ENCODE data around the gene BTG1.

The BTG1 gene, protein sequence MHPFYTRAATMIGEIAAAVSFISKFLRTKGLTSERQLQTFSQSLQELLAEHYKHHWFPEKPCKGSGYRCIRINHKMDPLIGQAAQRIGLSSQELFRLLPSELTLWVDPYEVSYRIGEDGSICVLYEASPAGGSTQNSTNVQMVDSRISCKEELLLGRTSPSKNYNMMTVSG

DNA sequence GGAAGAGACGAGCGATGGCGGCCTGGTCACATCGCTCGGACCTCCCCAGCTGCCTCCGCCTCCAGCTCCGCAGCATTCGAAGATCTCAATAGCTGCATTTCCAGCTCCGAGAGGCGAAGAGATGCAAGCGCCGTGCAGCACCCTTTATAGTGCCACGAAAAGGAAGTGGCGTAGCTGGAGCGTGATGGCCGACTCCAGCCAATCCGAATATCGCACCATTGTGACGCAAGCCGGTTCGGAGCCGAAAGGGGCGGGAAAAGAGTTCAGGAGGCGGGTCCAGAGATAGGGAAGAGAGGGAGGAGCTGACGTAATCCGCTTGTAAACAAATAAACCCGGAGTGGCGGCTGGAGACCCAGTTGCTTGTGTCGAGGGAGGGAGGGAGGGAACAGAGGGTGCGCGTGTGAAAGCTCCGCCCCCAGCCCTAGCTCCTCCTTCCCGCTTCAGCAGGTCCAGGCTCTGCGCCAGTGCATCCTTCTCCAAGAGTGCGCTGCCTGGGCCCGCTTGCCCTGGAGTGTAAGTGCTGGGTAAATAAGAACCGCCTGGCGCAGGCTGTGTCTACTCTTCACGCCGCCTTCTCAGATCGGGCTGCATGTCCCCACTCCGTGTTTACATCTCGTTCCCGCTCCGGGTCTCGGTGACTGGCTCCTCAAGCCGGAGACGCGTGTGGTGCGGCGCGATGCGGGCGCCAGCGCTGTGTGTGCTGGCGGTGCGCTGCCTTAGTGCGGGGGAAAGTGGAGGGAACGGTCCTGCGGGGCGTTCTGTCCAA, at the start of gene BTG1:
TSS of gene BTG1 (minus strand) at position 116 of the 766 bp plus-strand sequence. CDS start 311 bp downstream, outside the sequence.
- DNase-seq (ENCODE audit: low read depth in 2 of 2), result peak; percentile 97 to 99

DNA sequence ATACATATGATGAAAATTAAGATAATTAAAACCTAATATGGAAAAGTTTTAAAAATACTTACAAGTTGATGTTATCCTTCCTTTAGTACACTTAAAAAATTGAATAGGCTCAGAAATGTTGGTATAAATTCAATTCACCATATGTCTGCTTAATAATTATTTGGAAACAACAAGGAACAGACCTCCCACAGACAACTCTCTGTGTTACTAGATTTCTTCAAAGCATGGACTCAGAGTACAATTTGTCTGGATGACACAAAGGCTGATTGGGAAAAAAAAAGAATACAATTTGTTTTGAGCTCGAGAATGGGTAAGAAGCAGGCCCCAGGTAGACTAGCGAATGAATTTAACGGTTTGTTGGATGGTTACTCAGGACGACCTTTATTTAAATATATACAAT, 48.9 kb upstream of the BTG1 start:
- no peak for DNase-seq (ENCODE audit: low read depth in 2 of 2)

DNA sequence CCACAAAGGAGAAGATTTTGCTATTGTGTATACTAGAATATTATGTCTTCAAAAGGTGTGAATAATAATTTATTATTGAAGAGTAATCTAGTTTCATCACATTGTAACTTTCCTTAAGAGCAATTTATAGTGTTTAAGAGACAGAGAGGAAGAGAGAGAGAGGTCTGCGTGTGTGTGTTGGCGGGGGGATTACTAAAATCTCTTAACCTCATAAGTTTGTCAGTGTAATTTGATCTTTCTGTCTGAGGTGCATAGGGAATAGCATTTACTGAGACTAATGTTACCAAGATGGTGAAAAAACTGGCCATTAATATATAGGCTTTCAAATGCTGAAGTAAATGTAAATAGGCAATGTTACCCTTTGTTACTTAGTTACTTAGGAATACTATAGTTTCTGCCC, 48.2 kb upstream of the BTG1 start:
- DNase-seq (ENCODE audit: low read depth in 2 of 2), result no peak

DNA sequence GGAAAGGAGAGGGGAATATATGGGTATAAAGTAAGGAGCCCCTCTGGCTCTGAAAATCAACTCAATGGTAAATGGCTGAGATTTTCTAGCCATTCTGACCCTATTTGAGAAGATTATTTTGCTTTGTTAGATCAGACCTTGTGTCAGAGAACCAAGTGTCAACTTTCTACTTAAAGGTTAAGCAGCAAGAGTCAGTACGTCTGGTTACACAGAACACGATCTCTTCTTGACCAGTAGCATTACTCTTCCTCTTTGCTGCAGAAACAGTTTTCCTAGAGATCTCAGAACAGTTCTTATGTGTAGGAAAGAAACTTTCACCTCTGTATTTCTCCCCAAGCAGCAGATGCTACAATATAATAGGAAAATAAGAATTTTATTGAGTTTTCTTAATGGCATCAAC, 47.4 kb upstream of the BTG1 start:
- DNase-seq (ENCODE audit: low read depth in 2 of 2), result no peak

DNA sequence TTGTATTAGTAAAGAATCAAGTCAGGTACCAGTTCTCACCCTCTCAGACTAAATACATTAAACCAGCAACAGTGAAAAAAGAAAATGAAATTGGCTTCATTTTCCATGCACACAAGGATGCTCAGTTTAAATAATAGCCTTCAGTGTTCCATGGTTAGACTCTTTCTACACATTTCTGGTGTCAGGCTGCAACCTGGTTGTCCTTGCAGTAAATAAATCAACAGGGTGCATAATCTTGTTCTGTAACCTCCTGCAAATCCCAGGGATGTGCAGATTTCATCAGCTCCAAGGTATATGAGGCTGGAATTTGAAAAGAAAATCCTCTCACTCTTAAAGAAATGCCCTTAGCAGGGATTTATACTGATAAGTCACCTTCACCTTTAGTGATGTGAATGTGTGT, 46.7 kb upstream of the BTG1 start:
- DNase-seq (ENCODE audit: low read depth in 2 of 2), result no peak

- DNase-seq (ENCODE audit: low read depth in 2 of 2), result no peak
These were observed 45.4 kb upstream of the BTG1 start for GRCh38 chr12:92191061-92191460.

GRCh38 chr12:92188517-92189188, 43.0 kb upstream of the BTG1 start:
- no peak for DNase-seq (ENCODE audit: low read depth in 2 of 2)

DNA sequence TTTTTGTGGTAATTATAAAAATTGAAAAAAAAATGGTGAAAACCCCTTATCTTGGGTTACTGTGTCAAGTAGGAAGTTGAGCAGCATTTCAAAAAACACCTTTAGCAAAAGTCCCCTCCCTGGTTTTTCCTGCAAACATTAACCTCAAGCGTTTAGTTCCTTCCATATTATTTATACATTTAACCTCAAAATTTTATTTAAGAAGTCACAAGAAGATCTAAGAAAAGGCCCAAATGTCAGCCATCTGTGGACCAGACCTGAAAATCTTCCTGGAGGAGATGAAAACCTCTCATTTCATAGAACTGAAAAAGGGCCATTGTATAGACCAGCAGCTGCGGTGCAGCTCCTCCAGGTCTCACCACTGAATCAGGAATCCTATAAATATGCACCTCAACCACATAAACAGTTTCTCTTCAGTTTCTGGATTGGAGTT, 40.4 kb upstream of the BTG1 start:
- no peak for DNase-seq (ENCODE audit: low read depth in 2 of 2)

DNA sequence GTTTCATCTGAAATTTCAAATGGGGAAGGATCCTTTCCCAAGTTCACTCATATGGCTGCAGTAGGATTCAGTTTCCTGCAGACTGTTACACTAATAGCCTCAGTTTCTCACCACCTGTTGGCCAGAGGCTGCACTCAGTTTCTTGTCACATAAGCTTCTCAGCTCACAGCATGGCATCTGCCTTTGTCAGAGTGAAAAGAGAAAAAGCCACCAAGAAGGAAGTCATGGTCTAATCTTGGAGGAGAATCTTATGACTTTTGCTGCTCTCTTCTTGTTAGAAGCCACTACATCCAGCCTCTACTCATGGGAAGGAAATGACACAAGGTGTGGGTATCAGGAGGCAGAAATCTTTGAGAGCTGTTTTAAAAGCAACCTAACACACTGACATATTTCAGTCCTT, 39.4 kb upstream of the BTG1 start:
- DNase-seq (ENCODE audit: low read depth in 2 of 2), result no peak

DNA sequence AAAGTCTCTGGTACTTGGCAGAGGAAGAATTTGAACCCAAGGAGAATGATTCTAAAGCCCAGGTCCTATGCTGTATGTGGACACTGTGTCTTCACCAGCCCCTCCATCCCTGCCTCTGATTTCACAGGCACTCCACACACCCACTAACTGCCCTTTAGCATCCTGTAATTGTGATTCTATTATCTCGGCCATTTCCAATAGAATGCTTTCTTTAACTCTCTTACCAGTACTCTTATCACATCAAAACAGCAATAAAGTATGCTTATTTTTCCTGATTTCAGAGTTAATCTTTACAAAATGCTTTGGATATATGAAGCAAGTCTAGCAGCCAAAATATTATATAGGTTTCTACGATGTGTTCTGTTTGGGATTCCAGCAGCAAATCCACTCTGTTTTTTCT, 37.9 kb upstream of the BTG1 start:
- no peak for DNase-seq (ENCODE audit: low read depth in 2 of 2)

GRCh38 chr12:92178340-92178739, 32.7 kb upstream of the BTG1 start:
- no peak for DNase-seq (ENCODE audit: low read depth in 2 of 2)

GRCh38 chr12:92176646-92177045, 31.0 kb upstream of the BTG1 start:
- no peak for DNase-seq (ENCODE audit: low read depth in 2 of 2)

DNA sequence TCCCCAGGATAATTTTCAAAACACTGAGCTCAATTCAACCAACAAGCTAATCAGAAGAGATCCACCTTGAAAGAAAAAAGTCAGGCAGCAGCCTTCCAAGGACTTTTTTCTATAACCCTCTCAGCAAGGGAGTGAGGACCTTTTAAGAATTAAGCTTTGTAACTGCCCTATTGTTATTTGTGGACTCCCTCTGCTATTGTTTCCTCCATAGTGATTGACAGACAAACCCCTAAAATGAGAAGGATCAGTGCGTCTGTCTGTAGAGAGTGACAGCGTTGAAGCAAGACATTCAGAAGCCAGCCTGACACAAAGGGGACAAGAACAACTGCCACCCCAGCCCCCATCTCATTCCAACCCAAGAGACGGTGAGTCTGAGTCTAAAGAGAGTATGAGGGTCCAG, 30.3 kb upstream of the BTG1 start:
- DNase-seq (ENCODE audit: low read depth in 2 of 2), result no peak

DNA sequence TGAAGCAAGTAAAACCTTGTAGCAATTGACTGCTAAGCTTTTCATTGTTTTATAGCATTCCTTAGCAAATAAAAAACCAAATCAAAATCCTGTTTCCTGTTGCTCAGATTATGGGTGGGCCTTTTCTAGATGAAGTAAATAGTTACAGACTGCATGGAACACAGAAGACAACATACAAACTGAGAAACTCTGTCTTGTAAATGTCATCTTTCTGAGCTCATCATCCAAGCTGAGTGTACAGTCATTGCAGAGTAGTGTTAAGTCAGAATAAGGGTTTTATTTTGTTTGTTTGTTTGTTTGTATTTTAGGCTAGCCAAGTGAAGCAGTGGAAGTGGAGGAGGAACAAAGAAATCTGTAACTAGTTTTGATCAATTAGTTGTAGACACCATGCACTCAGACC, 24.4 kb upstream of the BTG1 start:
- no peak for DNase-seq (ENCODE audit: low read depth in 2 of 2)

DNA sequence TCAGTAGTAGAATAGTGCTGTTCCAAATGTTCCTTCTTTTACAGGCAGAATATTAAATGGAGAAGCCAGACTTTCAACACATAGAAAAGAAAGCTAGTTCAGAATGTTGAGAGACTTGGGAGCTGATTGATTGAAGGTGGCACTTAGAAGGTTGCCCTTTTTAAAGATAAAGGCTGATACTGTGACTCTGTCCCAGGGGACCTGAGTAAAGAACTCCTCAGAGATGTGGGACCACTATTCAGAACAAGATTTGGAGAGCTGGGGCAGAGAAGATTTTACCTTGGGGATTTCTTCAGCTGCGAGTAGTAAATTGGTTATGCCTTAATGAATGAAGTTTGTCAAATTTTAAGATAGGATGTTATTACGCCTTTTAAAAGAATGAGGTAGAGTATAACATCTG, 21.4 kb upstream of the BTG1 start:
- DNase-seq (ENCODE audit: low read depth in 2 of 2), result no peak

GRCh38 chr12:92164712-92165111, 19.1 kb upstream of the BTG1 start:
- DNase-seq (ENCODE audit: low read depth in 2 of 2), result no peak

DNA sequence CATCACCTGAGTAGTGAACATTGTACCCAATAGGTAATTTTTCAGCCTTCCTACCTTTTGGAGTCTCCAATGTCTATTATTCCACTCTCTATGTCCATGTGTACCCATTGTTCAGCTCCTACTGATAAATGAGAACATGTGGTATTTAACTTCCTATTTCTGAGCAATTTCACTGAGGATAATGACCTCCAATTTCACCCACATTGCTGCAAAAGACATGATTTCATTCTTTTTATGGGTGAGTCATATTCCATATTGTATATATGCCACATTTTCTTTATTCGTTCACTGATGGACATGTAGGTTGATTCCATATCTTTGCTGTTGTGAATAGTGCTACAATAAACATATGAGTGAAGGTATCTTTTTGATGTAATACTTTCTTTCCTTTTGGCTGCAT, 16.4 kb upstream of the BTG1 start:
- no peak for DNase-seq (ENCODE audit: low read depth in 2 of 2)

DNA sequence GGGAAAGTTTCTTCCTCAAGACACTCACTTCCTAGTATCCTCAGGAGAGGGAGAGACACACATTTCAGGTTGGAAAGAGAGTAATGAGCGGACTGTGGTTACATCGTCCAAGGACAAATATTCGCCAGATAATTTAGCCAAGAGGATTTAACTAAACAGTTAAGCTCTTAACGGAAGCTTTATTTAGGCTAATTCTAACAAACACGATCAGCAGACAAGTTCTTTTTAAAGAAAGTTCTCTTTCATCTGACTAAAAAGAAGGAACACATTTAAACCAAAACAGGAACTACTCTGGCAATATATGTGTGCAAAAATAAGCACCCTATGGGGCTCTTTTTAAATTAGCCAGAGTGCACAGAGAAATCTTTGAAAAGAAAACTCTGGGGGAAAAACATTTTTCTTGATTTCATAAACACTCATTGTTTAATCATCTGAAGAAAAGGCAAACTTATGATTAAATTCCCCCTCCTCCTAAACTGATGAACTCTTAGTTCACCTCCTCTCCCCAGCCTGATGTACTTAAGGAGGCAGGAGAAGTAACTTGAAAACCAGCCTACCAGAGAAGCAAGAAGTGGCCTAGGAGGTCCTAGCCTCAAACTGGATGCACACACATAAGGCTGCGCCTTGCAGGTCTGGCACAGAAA, 13.3 kb upstream of the BTG1 start:
- DNase-seq (ENCODE audit: low read depth in 2 of 2), result no peak

DNA sequence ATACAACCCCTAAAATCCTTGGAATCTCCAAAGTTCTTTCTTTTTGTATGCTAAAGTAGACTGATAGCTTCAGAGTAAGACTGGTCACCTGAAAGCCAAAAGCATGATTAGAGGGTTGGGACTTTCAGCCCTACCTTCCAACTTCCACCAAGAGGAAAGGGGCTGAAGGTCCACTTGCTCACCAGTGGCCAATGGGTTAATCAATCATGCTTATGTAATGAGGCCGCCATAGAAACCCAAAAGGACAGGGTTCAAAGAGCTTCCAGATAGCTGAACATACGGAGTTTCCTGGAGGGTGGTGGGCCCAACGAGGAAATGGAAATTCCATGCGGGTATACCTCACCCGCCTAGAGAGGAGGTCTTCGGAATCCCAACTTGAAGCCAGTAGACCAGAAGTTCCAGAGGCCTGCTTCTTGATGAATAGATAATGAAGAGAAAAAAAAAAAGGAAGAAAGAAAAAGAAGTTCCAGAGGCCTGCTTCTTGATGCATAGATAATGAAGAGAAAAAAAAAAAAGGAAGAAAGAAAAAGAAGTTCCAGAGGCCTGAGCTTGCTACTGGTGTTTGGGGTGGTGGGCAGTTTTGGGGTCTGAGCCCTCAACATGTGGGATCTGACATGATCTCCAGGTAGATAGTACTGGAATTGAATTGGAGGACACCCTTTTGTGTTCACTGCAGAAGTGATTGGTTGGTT, 11.2 kb upstream of the BTG1 start:
- DNase-seq (ENCODE audit: low read depth in 2 of 2), result no peak

- DNase-seq (ENCODE audit: low read depth in 2 of 2), result no peak
These were observed 10.5 kb upstream of the BTG1 start for GRCh38 chr12:92156139-92156538.

- DNase-seq (ENCODE audit: low read depth in 2 of 2), result no peak
These were observed 10.1 kb upstream of the BTG1 start for GRCh38 chr12:92155733-92156132.

- DNase-seq (ENCODE audit: low read depth in 2 of 2), result no peak
These were observed 6.3 kb upstream of the BTG1 start for GRCh38 chr12:92151916-92152315.
